H1 (cell line): Measurements from ENCODE around the gene NCKAP1.

Experiments
- CHD2 ChIP-seq: IDR thresholded peaks from 2 replicates; pipeline ENCODE4 v1.6.1; 2012; ENCODE audit warnings: low read length, improper control_type of control experiment
- EZH2 ChIP-seq: fragments of 200-600 bp; sonication (generic); IDR thresholded peaks from 2 replicates; pipeline ENCODE4 v1.7.1; 2012; ENCODE audit warnings: low read depth, mild to moderate bottlenecking, moderate library complexity, low read length, inconsistent platforms; ENCODE audit not compliant: severe bottlenecking
- POLR2A ChIP-seq, 2 experiments: IDR thresholded peaks; 1 replicate in 1 of 2; 2 replicates in 1 of 2; pipeline ENCODE4 v1.6.1; 2011; ENCODE audit warnings: low read depth in 2 of 2, low read length in 2 of 2, mild to moderate bottlenecking in 2 of 2; ENCODE audit errors: control extremely low read depth in 1 of 2
- RFX5 ChIP-seq: IDR thresholded peaks from 2 replicates; pipeline ENCODE4 v1.6.1; 2011; ENCODE audit warnings: low read depth, low read length, improper control_type of control experiment, borderline replicate concordance
- ZNF274 ChIP-seq: IDR thresholded peaks from 2 replicates; pipeline ENCODE4 v1.7.0; 2012; ENCODE audit warnings: low read length, borderline replicate concordance; ENCODE audit errors: extremely low read depth
- TF ChIP-seq, protein P1 (sequence below): IDR thresholded peaks from 2 replicates; pipeline ENCODE4 v1.6.1; 2012; ENCODE audit warnings: inconsistent platforms
- TF ChIP-seq, protein P2 (sequence below), 3 experiments: IDR thresholded peaks; 1 replicate in 2 of 3; 2 replicates in 1 of 3; pipeline versions ENCODE4 v1.5.1 to v1.6.1; 2011; ENCODE audit warnings: low read length in 3 of 3, mild to moderate bottlenecking in 3 of 3, inconsistent platforms in 2 of 3, low read depth in 1 of 3, moderate library complexity in 1 of 3; ENCODE audit not compliant: insufficient read depth in 1 of 3; ENCODE audit errors: control extremely low read depth in 1 of 3

DNA sequence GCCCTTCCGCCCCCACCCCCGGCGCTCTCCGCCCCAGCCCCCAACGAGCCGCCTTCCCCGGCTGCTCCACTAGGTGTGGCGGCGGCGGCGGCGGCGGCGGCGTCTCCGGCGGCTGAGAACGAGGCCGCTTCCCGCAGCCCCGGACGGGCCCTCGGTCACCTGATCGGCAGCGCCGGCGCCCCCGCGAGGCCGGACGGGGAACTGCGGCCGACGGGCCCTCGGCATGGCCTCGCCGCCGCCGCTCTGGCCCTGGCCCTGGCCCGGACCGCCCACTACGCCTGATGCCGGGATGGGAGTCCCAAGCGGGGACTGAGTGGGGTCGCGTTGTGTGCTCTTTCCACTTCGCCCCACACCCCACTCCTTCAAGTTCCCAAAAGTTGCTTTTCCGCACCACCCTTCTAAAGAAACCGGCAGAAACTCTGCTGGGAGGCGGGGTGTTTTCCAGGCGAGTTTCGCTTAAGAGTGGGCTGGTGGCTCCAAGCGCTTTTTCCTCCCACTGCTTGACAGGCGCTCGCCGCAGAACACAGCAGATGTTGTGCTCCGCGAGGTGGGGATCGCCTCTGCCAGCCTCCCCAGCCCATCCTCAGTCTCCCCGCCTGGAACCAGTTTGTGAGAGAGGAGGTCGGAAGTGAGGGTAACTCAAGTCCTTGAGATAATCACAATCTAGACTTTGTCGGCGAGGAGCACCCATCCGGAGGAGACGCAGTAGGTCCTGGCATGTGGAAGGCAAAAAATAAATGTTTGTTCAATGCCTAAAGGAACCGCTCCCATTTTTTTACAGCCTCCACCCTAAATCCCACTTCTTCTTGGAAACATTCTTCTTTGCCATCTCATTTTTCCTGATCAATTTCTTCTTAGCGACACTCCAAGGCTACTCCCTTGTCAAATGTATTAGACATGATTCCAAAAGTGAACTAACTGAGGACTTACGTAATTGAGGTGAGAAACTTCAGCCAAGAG, at the start of gene NCKAP1:
- TF ChIP-seq, protein P1, sequence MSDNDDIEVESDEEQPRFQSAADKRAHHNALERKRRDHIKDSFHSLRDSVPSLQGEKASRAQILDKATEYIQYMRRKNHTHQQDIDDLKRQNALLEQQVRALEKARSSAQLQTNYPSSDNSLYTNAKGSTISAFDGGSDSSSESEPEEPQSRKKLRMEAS, result no peak
- TF ChIP-seq POLR2A (IDR thresholded peaks at IDR 0.05; ENCODE audit: control extremely low read depth in 1 of 2, low read depth in 2 of 2, low read length in 2 of 2) (peak in 1 of 2 experiments; percentile 16), CHD2 (no peak), EZH2 (no peak), ZNF274 (no peak), RFX5 (no peak)
- TF ChIP-seq, protein P2, sequence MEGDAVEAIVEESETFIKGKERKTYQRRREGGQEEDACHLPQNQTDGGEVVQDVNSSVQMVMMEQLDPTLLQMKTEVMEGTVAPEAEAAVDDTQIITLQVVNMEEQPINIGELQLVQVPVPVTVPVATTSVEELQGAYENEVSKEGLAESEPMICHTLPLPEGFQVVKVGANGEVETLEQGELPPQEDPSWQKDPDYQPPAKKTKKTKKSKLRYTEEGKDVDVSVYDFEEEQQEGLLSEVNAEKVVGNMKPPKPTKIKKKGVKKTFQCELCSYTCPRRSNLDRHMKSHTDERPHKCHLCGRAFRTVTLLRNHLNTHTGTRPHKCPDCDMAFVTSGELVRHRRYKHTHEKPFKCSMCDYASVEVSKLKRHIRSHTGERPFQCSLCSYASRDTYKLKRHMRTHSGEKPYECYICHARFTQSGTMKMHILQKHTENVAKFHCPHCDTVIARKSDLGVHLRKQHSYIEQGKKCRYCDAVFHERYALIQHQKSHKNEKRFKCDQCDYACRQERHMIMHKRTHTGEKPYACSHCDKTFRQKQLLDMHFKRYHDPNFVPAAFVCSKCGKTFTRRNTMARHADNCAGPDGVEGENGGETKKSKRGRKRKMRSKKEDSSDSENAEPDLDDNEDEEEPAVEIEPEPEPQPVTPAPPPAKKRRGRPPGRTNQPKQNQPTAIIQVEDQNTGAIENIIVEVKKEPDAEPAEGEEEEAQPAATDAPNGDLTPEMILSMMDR (IDR thresholded peaks at IDR 0.05; ENCODE audit: control extremely low read depth in 1 of 3, insufficient read depth in 1 of 3, low read depth in 1 of 3, low read length in 3 of 3), result peak; percentile 68 to 91 (median 74)
